Ishikawa (cell line): ENCODE data around the gene ERICH3.
A peak's percentile ranks its signal among the peaks of the same experiment; 100 is the strongest.

Experiments used
- CEBPB ChIP-seq: IDR thresholded peaks from 2 replicates; pipeline ENCODE4 v1.6.1; 2012
- CREB1 ChIP-seq: IDR thresholded peaks from 2 replicates; pipeline ENCODE4 v1.6.1; 2012; ENCODE audit warnings: low read depth
- EGR1 ChIP-seq: IDR thresholded peaks from 2 replicates; pipeline ENCODE4 v1.6.1; 2012
- EP300 ChIP-seq: IDR thresholded peaks from 2 replicates; pipeline ENCODE4 v1.6.1; 2012; ENCODE audit warnings: borderline replicate concordance
- FOXM1 ChIP-seq: IDR thresholded peaks from 2 replicates; pipeline ENCODE4 v1.6.1; 2012; ENCODE audit warnings: low read depth, borderline replicate concordance
- MAX ChIP-seq: IDR thresholded peaks from 2 replicates; pipeline ENCODE4 v1.6.1; 2012
- NFIC ChIP-seq: IDR thresholded peaks from 2 replicates; pipeline ENCODE4 v1.6.1; 2012
- RAD21 ChIP-seq: IDR thresholded peaks from 2 replicates; pipeline ENCODE4 v1.6.1; 2012; ENCODE audit warnings: low read depth
- REST ChIP-seq: IDR thresholded peaks from 2 replicates; pipeline ENCODE4 v1.6.1; 2012; ENCODE audit warnings: low read depth, mild to moderate bottlenecking
- TAF1 ChIP-seq: IDR thresholded peaks from 2 replicates; pipeline ENCODE4 v1.6.1; 2012; ENCODE audit warnings: low read depth, mild to moderate bottlenecking
- TCF12 ChIP-seq: IDR thresholded peaks from 2 replicates; pipeline ENCODE4 v1.6.1; 2012; ENCODE audit warnings: low read depth
- TEAD4 ChIP-seq: IDR thresholded peaks from 2 replicates; pipeline ENCODE4 v1.6.1; 2012
- USF1 ChIP-seq: IDR thresholded peaks from 2 replicates; pipeline ENCODE4 v1.6.1; 2012
- YY1 ChIP-seq: IDR thresholded peaks from 2 replicates; pipeline ENCODE4 v1.6.1; 2012; ENCODE audit warnings: low read depth
- ZBTB7A ChIP-seq: IDR thresholded peaks from 2 replicates; pipeline ENCODE4 v1.6.1; 2012; ENCODE audit warnings: low read depth

Gene ERICH3

DNA sequence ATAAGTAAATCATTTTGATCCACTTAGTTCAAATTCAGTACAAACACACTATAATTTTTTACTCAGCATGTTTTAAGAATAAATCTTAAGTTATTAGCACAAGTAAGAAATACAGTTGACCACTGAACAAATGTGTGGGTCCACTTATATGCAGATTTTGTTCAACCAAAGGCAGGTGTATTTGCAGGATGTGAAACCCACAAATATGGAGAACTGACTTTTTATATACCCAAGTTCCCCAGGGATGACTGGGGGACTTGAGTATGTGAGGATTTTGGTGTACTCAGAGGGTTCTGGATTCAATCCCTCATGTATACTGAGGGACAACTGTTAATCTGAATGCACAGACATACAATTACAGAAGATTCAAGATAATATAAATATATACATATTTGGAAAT is 25.7 kb upstream of the ERICH3 start:
- TF ChIP-seq CEBPB = no peak
- TF ChIP-seq NFIC = no peak
- no peak for TF ChIP-seq FOXM1
- no peak for TF ChIP-seq YY1
- no peak for TF ChIP-seq TCF12
- no peak for TF ChIP-seq CREB1
- no peak for TF ChIP-seq TEAD4
- TF ChIP-seq EP300 = no peak
- TF ChIP-seq REST = no peak
- no peak for TF ChIP-seq ZBTB7A
- no peak for TF ChIP-seq EGR1
- no peak for TF ChIP-seq TAF1
- TF ChIP-seq MAX = no peak
- no peak for TF ChIP-seq RAD21
- TF ChIP-seq USF1 = no peak

- TF ChIP-seq FOXM1 = no peak
- no peak for TF ChIP-seq MAX
Observed at GRCh38 chr1:74697832-74698231, 24.2 kb upstream of the ERICH3 start.

DNA sequence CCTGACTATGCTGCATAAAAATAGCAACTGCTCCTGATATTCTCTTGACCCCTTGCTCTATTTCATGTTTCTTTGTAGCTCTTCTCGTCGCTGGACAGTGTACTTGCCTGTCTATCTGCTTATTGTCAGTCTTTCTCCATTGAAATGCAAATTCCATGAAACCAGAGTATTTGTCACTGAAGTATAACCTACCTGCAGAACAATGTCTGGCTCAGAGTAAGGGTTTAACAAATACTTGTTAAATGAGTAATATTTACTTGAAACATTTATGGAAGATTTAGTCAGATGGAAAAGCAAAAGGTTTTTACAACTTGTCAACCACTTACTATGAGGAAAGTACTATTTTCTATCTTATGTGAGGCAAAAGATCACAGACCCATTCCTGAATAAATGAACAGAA is 19.9 kb upstream of the ERICH3 start:
- TF ChIP-seq FOXM1 = no peak
- no peak for TF ChIP-seq REST

DNA sequence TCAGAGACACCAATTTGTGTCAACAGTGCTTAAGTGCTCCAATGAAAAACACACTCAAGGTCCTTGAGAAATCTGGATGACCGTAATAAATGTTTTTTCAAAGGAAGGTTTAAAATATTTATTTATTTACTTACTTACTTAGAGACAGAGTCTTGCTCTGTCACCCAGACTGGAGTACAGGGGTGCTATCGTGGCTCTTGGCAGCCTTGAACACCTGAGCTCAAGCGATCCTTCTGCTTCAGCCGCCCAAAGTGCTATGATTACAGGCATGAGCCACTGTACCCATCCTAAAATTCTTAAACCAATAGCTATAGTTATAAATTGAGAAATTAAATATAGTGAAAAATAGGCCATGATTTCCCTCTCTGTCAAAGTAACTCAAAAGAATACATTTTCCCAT is 17.3 kb upstream of the ERICH3 start:
- TF ChIP-seq ZBTB7A (no peak), CEBPB (no peak)

DNA sequence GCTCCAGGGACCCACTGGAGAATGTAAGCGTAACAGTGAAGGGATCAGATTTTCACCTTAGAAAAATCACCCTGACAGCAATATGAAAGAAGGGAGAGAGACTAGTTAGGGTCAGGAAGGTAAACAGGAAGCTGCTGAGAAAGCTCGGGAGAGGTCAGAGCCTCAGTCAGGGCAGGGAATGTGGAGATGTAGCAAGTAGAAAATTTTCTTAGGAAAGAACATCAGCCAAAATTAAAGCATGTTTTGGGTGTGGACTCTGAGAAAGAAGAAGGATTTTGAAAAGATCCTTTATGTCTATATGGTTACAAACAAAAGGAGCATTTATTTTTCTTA is 16.7 kb upstream of the ERICH3 start:
- no peak for TF ChIP-seq ZBTB7A
- no peak for TF ChIP-seq RAD21

GRCh38 chr1:74689621-74690363 is 16.2 kb upstream of the ERICH3 start:
- no peak for TF ChIP-seq EGR1
- TF ChIP-seq TAF1 = no peak
- no peak for TF ChIP-seq CREB1
- TF ChIP-seq RAD21 = peak; percentile 87
- TF ChIP-seq ZBTB7A = no peak
- no peak for TF ChIP-seq USF1

- no peak for TF ChIP-seq TEAD4
- TF ChIP-seq FOXM1 = no peak
- TF ChIP-seq TAF1 = no peak
- no peak for TF ChIP-seq CEBPB
- no peak for TF ChIP-seq CREB1
- TF ChIP-seq EGR1 = no peak
- TF ChIP-seq EP300 = no peak
- no peak for TF ChIP-seq USF1
- TF ChIP-seq MAX = no peak
- no peak for TF ChIP-seq TCF12
- no peak for TF ChIP-seq RAD21
- TF ChIP-seq NFIC = no peak
- TF ChIP-seq ZBTB7A = no peak
- TF ChIP-seq YY1 = no peak
- TF ChIP-seq REST = no peak
Observed at GRCh38 chr1:74686928-74687327, 13.3 kb upstream of the ERICH3 start.
